GM12865 (cell line): ENCODE data around the gene HMGB2.

ENCODE experiments used
- DNase-seq: peaks from one replicate; pipeline ENCODE4 v3.0.0; 2010; ENCODE audit warnings: low read depth
- H3K4me3 ChIP-seq: 2 replicates; pipeline ENCODE4 v1.5.1; 2011; ENCODE audit warnings: mild to moderate bottlenecking, low read depth, low read length, control low read depth
- CTCF ChIP-seq: IDR thresholded peaks from 2 replicates; pipeline ENCODE4 v1.5.1; 2011; ENCODE audit warnings: low read length, control low read depth, low read depth, inconsistent platforms; ENCODE audit not compliant: insufficient read depth; ENCODE audit errors: missing control alignments

Gene HMGB2

GRCh38 chr4:173362666-173363065 is 28.5 kb upstream of the HMGB2 start:
- no peak overlapping the region for H3K4me3 ChIP-seq
- TF ChIP-seq CTCF: no peak
- DNase-seq: no peak

GRCh38 chr4:173360587-173361221 is 26.5 kb upstream of the HMGB2 start:
- TF ChIP-seq CTCF: no peak
- DNase-seq: no peak
- H3K4me3 ChIP-seq: no peak overlapping the region

- no peak overlapping the region for H3K4me3 ChIP-seq
- TF ChIP-seq CTCF: no peak
- no peak for DNase-seq
These were observed 23.8 kb upstream of the HMGB2 start for GRCh38 chr4:173357939-173358338.

GRCh38 chr4:173347467-173347866 is 13.3 kb upstream of the HMGB2 start:
- H3K4me3 ChIP-seq: no peak overlapping the region
- no peak for DNase-seq
- no peak for TF ChIP-seq CTCF

- no peak overlapping the region for H3K4me3 ChIP-seq
- DNase-seq: no peak
- no peak for TF ChIP-seq CTCF
These were observed 11.9 kb upstream of the HMGB2 start for GRCh38 chr4:173346074-173346473.

GRCh38 chr4:173345648-173346047 is 11.5 kb upstream of the HMGB2 start:
- H3K4me3 ChIP-seq: no peak overlapping the region
- no peak for TF ChIP-seq CTCF
- no peak for DNase-seq

GRCh38 chr4:173343832-173344397 is 9.8 kb upstream of the HMGB2 start:
- no peak overlapping the region for H3K4me3 ChIP-seq
- no peak for DNase-seq
- TF ChIP-seq CTCF: no peak
